GM13977 (cell line): ENCODE data around the gene ACTN2.

Experiments used
- DNase-seq: peaks from one replicate; pipeline ENCODE4 v3.0.0; 2012; ENCODE audit warnings: low spot score
- in situ Hi-C: fragments of 300-500 bp; cut with MboI; formaldehyde crosslinking; loops from one replicate; pipeline ENCODE4 v1.12.0; 2022; ENCODE audit warnings: low sequenced_read_pairs, low pct_unique_long_range_greater_than_20kb, mixed read lengths, inconsistent platforms; ENCODE audit not compliant: unreplicated experiment
- TF ChIP-seq, protein P1 (sequence below): IDR thresholded peaks from 2 replicates; pipeline ENCODE4 v1.5.1; 2012; ENCODE audit warnings: mild to moderate bottlenecking, control low read depth; ENCODE audit not compliant: insufficient read depth; ENCODE audit errors: extremely low read depth, missing control alignments

ACTN2 gene

DNA sequence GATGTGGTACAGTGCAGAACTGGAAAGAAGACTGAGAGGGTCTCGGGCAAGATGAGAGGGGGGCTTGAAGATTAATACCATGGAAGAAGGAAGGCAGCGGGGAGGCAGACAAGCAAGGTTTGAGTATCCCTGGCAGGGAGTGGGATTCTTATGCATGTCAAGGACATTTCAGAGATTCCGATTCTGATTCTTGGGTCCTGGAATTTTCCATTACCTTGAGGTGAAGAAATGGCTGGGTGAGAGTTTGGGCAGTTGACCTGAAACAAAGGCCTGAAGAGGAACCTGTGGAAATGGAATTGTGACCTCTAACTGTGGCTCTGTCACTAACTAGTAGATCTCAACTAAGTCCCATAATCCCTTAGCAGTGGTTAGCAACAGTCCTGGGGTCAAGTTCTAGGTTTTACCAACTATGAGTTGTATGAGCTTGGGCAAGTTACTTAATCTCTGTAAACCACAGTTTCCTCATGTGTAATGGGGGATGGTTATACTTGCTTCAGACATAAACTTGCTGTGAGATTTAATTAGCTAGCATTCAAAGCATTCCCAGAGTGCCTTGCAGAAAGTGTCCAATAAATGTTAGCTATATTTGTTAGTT, 8.6 kb upstream of the ACTN2 start:
- DNase-seq, result no peak
- in situ Hi-C loops, result no loop called here
- TF ChIP-seq, protein P1, sequence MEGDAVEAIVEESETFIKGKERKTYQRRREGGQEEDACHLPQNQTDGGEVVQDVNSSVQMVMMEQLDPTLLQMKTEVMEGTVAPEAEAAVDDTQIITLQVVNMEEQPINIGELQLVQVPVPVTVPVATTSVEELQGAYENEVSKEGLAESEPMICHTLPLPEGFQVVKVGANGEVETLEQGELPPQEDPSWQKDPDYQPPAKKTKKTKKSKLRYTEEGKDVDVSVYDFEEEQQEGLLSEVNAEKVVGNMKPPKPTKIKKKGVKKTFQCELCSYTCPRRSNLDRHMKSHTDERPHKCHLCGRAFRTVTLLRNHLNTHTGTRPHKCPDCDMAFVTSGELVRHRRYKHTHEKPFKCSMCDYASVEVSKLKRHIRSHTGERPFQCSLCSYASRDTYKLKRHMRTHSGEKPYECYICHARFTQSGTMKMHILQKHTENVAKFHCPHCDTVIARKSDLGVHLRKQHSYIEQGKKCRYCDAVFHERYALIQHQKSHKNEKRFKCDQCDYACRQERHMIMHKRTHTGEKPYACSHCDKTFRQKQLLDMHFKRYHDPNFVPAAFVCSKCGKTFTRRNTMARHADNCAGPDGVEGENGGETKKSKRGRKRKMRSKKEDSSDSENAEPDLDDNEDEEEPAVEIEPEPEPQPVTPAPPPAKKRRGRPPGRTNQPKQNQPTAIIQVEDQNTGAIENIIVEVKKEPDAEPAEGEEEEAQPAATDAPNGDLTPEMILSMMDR, result no peak

DNA sequence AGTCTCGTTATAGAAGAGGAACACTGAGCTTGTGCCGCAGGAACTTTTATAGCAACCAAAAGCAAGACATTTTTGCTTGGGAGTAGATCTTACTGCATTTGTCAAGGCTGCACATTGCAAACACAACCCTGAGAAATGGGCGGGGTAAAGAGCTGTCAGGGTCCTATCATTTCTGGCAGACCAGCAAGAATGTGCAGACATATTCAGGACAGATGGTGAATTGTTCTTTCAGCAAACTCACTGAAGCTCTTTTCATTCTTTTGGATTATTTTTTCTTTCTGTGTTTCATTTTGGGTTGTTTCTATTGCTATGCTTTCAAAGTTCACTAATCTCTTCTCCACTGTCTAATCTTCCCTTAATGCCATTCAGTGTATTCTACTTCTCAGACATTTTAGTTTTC, 5.1 kb upstream of the ACTN2 start:
- TF ChIP-seq, protein P1, result no peak
- no peak for DNase-seq
- in situ Hi-C loops, result no loop called here

DNA sequence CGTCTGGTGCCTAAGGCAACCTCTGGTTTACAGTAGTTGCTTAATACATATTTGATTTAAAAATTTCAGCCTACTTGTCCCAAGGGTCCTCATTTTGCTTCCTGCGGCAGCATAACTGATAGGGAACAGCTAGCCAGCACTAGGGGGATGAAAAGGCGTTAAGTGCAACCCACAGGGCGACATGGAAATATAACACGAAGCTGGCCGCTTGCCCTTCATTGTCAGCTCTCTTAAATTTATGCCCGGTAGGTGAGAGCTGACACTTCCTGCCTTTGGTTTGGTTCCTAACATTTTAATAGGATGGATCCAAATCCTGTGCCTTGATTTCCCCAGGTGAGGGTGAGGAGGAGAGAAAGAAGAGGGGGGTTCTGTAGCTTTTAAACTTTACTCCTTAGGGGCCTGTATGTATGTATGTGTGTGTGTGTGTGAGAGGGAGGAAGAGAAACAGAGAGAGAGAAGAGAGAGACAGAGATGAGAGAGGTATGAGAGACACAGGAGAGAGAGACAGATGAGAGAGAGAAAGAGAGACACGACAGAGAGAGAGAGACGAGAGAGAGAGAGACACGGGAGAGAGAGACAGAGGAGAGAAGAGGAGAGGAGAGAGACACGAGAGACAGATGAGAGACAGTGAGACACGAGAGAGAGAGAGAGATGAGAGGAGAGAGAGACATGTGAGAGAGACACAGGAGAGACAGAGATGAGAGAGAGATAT, 938 bp upstream of the ACTN2 start:
- DNase-seq, result no peak
- in situ Hi-C loops, result no loop called here
- TF ChIP-seq, protein P1, result no peak

DNA sequence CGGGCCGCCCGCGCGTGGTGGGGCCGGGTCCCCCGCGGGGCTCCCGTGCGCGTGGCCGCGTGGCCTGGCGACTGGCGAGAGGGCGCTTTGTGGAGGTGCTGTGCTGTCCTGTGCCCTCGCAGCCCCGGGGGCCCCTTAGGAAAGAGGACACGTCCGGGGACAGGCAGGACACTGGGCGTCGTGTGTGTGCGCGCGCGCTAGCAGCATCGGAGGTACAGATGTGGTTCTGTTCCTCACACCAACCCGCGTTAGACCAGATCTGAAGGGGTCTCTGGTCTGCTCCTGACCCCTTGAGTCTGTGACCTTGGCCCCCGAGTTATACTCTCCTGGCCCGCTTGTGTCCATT, 489 bp downstream of the ACTN2 start:
- TF ChIP-seq, protein P1, result no peak
- DNase-seq, result no peak
- in situ Hi-C loops, result no loop called here

DNA sequence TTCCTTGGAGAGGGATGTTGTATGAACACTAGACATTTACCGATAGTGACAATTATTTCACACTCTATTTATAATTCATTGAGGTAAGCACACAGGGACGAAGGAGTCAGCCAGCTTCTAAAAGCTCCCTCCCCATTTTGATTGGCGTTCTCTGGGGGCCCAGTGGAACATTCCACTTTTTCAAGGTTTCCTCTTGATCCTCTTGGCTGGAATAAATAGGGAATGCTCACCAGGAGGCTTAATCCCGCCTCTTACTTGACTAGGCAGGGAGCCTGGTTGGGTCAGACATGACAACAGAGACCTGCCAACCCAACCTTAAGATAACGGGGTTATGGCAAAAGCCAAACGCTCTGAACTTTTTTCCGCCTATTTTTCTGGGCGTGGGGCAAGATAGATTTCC, 974 bp downstream of the ACTN2 start:
- in situ Hi-C loops, result no loop called here
- DNase-seq, result no peak
- TF ChIP-seq, protein P1, result no peak

- no peak for DNase-seq
- in situ Hi-C loops, result no loop called here
- TF ChIP-seq, protein P1, result no peak
These were observed 2.4 kb downstream of the ACTN2 start for GRCh38 chr1:236688705-236689104.
